ENCODE results near the gene UBL3. TPM values are rescaled to one million over a fixed set of nuclear protein-coding genes. Genes with fewer than 3 reads are reported as not detected.

UBL3 gene
- total RNA-seq, 1 experiment from 2014 or later: 12.0 TPM

- intact Hi-C loops (cut with micrococcal nuclease; ENCODE audit: unreplicated experiment): loop anchor here (10.0 kb wide), 1 partner anchor 150 kb away; no protein-coding TSS in a partner anchor
- Histone ChIP-seq H3K4me1 (ENCODE audit: insufficient read depth, low read length, poor library complexity, severe bottlenecking) (no peaks in the 10 kb centered on the region), H3K27ac (ENCODE audit: low read depth, low read length, poor library complexity, severe bottlenecking) (no peak overlapping the region), H3K9me3 (ENCODE audit: low read depth, low read length, poor library complexity, severe bottlenecking) (no peaks in the 10 kb centered on the region), H3K36me3 (ENCODE audit: insufficient read depth, low read length, poor library complexity, severe bottlenecking) (no peaks in the 10 kb centered on the region), H3K27me3 (replicated peaks; ENCODE audit: insufficient read depth, low read depth, low read length, poor library complexity) (no peaks in the 10 kb centered on the region), H3K4me3 (ENCODE audit: low read depth, low read length, poor library complexity, severe bottlenecking) (no peak overlapping the region)
- ChIA-PET CTCF (no interaction called here), POLR2A (ENCODE audit: low non-redundant PET) (no interaction called here)
- TF ChIP-seq EZH2 (IDR thresholded peaks at IDR 0.05; ENCODE audit: borderline replicate concordance, low read depth, low read length, poor library complexity, severe bottlenecking): no peak
- TF ChIP-seq, protein P1, sequence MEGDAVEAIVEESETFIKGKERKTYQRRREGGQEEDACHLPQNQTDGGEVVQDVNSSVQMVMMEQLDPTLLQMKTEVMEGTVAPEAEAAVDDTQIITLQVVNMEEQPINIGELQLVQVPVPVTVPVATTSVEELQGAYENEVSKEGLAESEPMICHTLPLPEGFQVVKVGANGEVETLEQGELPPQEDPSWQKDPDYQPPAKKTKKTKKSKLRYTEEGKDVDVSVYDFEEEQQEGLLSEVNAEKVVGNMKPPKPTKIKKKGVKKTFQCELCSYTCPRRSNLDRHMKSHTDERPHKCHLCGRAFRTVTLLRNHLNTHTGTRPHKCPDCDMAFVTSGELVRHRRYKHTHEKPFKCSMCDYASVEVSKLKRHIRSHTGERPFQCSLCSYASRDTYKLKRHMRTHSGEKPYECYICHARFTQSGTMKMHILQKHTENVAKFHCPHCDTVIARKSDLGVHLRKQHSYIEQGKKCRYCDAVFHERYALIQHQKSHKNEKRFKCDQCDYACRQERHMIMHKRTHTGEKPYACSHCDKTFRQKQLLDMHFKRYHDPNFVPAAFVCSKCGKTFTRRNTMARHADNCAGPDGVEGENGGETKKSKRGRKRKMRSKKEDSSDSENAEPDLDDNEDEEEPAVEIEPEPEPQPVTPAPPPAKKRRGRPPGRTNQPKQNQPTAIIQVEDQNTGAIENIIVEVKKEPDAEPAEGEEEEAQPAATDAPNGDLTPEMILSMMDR (conservative IDR thresholded peaks at IDR 0.05; ENCODE audit: low read depth, low read length): no peak
- no peak for DNase-seq (ENCODE audit: low spot score)
- no TSS peak for BruUV-seq (replicated peaks)
These were observed 75.6 kb downstream of the UBL3 start for GRCh38 chr13:29774830-29775229.

DNA sequence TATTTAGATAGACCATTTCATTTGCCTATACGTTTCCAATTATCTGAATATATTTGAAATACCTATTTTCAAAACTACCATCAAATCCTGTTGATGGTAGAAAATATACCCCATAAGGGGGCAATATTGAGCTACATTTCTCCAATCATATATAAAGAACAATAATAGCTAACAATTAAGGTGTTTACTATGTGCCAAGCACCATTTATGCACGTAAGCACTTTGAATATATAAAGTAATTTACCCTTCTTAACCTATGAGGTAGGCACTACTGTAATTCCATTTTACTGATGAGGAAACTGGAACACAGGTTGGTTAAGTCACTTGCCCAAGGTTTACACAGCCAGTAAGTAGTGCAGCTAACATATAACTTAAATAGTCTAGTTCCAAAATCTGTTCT is 79.2 kb downstream of the UBL3 start:
- no peaks in the 10 kb centered on the region for H3K4me1 ChIP-seq (ENCODE audit: insufficient read depth, low read length, poor library complexity, severe bottlenecking)
- no peaks in the 10 kb centered on the region for H3K27me3 ChIP-seq (replicated peaks; ENCODE audit: insufficient read depth, low read depth, low read length, poor library complexity)
- no peaks in the 10 kb centered on the region for H3K36me3 ChIP-seq (ENCODE audit: insufficient read depth, low read length, poor library complexity, severe bottlenecking)
- TF ChIP-seq EZH2 (IDR thresholded peaks at IDR 0.05; ENCODE audit: borderline replicate concordance, low read depth, low read length, poor library complexity, severe bottlenecking): no peak
- TF ChIP-seq, protein P1 (conservative IDR thresholded peaks at IDR 0.05; ENCODE audit: low read depth, low read length): peak; percentile 60
- DNase-seq (ENCODE audit: low spot score): peak; percentile 49
- H3K9me3 ChIP-seq (ENCODE audit: low read depth, low read length, poor library complexity, severe bottlenecking): no peaks in the 10 kb centered on the region
- H3K4me3 ChIP-seq (ENCODE audit: low read depth, low read length, poor library complexity, severe bottlenecking): no peak overlapping the region
- CTCF ChIA-PET: interaction anchor here (0.6 to 1.8 kb wide), 7 partner anchors 21 to 344 kb away, joined by 3 to 27 read pairs (median 4); no protein-coding TSS in a partner anchor
- BruUV-seq (replicated peaks): no TSS peak
- H3K27ac ChIP-seq (ENCODE audit: low read depth, low read length, poor library complexity, severe bottlenecking): no peak overlapping the region
- intact Hi-C loops (cut with micrococcal nuclease; ENCODE audit: unreplicated experiment): loop anchor here (1.0 to 10.0 kb wide), 2 partner anchors 154 to 342 kb away; no protein-coding TSS in a partner anchor
- POLR2A ChIA-PET (ENCODE audit: low non-redundant PET): interaction anchor here (0.6 to 0.7 kb wide), 2 partner anchors 154 to 268 kb away, joined by 3 to 6 read pairs; no protein-coding TSS in a partner anchor

- no peak overlapping the region for H3K27ac ChIP-seq (ENCODE audit: low read depth, low read length, poor library complexity, severe bottlenecking)
- H3K27me3 ChIP-seq (replicated peaks; ENCODE audit: insufficient read depth, low read depth, low read length, poor library complexity): no peaks in the 10 kb centered on the region
- ChIA-PET POLR2A (ENCODE audit: low non-redundant PET) (no interaction called here), CTCF (no interaction called here)
- no peaks in the 10 kb centered on the region for H3K36me3 ChIP-seq (ENCODE audit: insufficient read depth, low read length, poor library complexity, severe bottlenecking)
- TF ChIP-seq, protein P1 (conservative IDR thresholded peaks at IDR 0.05; ENCODE audit: low read depth, low read length): no peak
- no peak for TF ChIP-seq EZH2 (IDR thresholded peaks at IDR 0.05; ENCODE audit: borderline replicate concordance, low read depth, low read length, poor library complexity, severe bottlenecking)
- H3K4me1 ChIP-seq (ENCODE audit: insufficient read depth, low read length, poor library complexity, severe bottlenecking): no peaks in the 10 kb centered on the region
- BruUV-seq (replicated peaks): no TSS peak
- no peaks in the 10 kb centered on the region for H3K9me3 ChIP-seq (ENCODE audit: low read depth, low read length, poor library complexity, severe bottlenecking)
- no peak overlapping the region for H3K4me3 ChIP-seq (ENCODE audit: low read depth, low read length, poor library complexity, severe bottlenecking)
- DNase-seq (ENCODE audit: low spot score): no peak
- intact Hi-C loops (cut with micrococcal nuclease; ENCODE audit: unreplicated experiment): no loop called here
These were observed 83.4 kb downstream of the UBL3 start for GRCh38 chr13:29767006-29767405.

Data from A673 (cell line).